Right lobe of liver (tissue), 4 donors: Measurements from ENCODE around the gene MPL.

Experiments
- CTCF ChIP-seq, 4 donors: fragments of 200-600 bp in 3 of 4; fragments of 450-650 bp in 1 of 4; IDR thresholded peaks; one replicate each; pipeline versions ENCODE4 v1.5.1 to v1.8.0; 2016 to 2022; ENCODE audit warnings: antibody characterized with exemption in 4 of 4, mild to moderate bottlenecking in 2 of 4
- POLR2A ChIP-seq: fragments of 450-650 bp; IDR thresholded peaks from one replicate; pipeline ENCODE4 v1.6.1; 2017; ENCODE audit warnings: antibody characterized with exemption, mild to moderate bottlenecking
- donor health status: DM: no; HTN: no; CAD: no.
- donor health status: DM: no; HTN: no; CAD: no.
- donor health status: DM: no; HTN: yes; CAD: no.

GRCh38 chr1:43352881-43353280 lies 15.3 kb downstream of the MPL start:
- no peak for TF ChIP-seq CTCF (IDR thresholded peaks at IDR 0.05)
- no peak for TF ChIP-seq POLR2A
